ENCODE results near the gene SPCS2. TPM values are rescaled to one million over a fixed set of nuclear protein-coding genes. Genes with fewer than 3 reads are reported as not detected.

SPCS2 gene
- total RNA-seq (140 and 152 TPM in 2 replicates), polyA plus RNA-seq (82.8 and 88.9 TPM in 2 replicates), polyA minus RNA-seq (56.3 and 58.7 TPM in 2 replicates), Bru-seq, nascent RNA (percentile 94 among the genes with signal in this experiment), BruChase-seq, experiment 1, labeled RNA remaining after a 6-hour chase (percentile 91 among the genes with signal in this experiment), BruChase-seq, experiment 2, labeled RNA remaining after a 2-hour chase (percentile 90 among the genes with signal in this experiment)
- polyA plus RNA-seq (2011; cell fraction: cytosol; rRNA removed), result 87.1 and 95.7 TPM in 2 replicates
- 46.3 and 75.5 TPM in 2 replicates for polyA plus RNA-seq (2011; cell fraction: nucleus; rRNA removed)
- 118 and 131 TPM in 2 replicates for polyA plus RNA-seq (2012)
- polyA minus RNA-seq (2011; cell fraction: cytosol; rRNA and poly(A)+ RNA removed), result 45.9 TPM
- polyA minus RNA-seq (2011; cell fraction: nucleus; rRNA and poly(A)+ RNA removed), result 11.5 and 21.0 TPM in 2 replicates
- long read RNA-seq, transcript SPCS2-202 (4 exons, 772 nt), result major isoform, 26 of 74 reads
- long read RNA-seq, transcript SPCS2-207 (4 exons, 612 nt), result minor isoform, 18 of 74 reads
- long read RNA-seq, transcript SPCS2-201 (5 exons, 2,708 nt), result minor isoform, 5 of 74 reads
- long read RNA-seq, partial matches to known transcripts, result 1 of 74 reads
- long read RNA-seq, other reads (novel, unspliced or antisense), result 20 of 74 reads

DNA sequence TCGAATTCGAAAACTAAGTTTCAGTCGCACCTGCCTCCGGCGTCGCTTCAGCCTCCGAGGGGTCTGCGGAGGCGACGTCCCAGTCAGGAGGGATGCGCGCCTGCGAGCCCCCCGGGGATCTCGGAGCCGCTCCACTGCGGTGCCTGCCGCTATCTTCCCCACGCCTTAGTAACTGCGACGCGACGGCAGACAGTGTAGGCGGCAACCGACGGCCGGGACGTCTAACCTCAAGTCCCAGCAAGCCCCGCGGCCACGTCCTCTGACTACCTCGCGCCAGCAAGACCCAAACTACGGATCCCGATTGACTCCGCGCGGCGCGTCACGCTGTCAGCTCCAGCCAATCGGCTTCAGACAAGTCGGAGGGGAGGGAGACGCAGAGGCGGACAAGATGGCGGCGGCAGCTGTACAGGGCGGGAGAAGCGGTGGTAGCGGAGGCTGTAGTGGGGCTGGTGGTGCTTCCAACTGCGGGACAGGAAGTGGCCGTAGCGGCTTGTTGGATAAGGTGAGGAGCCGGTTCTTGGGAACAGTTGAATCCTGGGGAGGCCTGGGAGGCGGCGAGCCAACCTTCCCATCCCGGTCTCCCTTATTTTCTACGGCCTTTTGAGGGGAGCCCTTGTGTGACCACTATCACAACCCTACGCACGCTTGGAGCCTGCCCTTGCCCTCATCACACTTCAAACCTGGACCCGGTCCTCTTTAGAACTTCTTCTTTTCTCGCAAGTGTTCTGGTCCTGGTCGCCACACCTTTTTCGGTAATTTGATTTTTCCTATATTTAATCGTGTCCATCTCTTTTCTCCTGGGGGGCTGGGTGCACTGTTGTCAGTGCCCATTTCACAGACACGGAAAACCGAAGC, at the start of gene SPCS2, which contains the start of gene XRRA1:
TSS of gene SPCS2 (plus strand) at position 369 of the 855 bp plus-strand sequence. CDS start at position 389, 20 bp downstream.
TSS of gene XRRA1 (minus strand) at position 194 of the 855 bp plus-strand sequence. CDS start 8,213 bp downstream, outside the sequence.
- peak within 1 kb of the TSS; percentile 91 for H2AFZ ChIP-seq (ENCODE audit: low read depth, low read length)
- no peaks in the 10 kb centered on the region for H3K9me1 ChIP-seq (replicated peaks; ENCODE audit: control insufficient read depth, extremely low read depth, insufficient read depth, low read length)
- TF ChIP-seq FOS (IDR thresholded peaks at IDR 0.05; ENCODE audit: borderline replicate concordance, insufficient read depth, low read length) (no peak), GATA2 (IDR thresholded peaks at IDR 0.05; ENCODE audit: insufficient read depth, insufficient read length, low read depth, low read length) (no peak), POLR2AphosphoS5 (IDR thresholded peaks at IDR 0.05; ENCODE audit: insufficient read depth, low read depth, low read length) (peak; percentile 84), POLR2A (IDR thresholded peaks at IDR 0.05; ENCODE audit: low read depth, low read length) (peak; percentile 82)
- TF ChIP-seq, protein P1, sequence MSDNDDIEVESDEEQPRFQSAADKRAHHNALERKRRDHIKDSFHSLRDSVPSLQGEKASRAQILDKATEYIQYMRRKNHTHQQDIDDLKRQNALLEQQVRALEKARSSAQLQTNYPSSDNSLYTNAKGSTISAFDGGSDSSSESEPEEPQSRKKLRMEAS (IDR thresholded peaks at IDR 0.05; ENCODE audit: insufficient read depth, insufficient read length), result peak; percentile 62
- H3K4me1 ChIP-seq (ENCODE audit: control insufficient read depth, extremely low read depth, insufficient read depth, low read length), result peaks cover 12% of the 10 kb centered on the region
- ChIA-PET POLR2A (interaction anchor here (0.9 to 1.4 kb wide), 2 partner anchors 11 kb away, joined by 3 to 4 read pairs; no protein-coding TSS in a partner anchor), CTCF (interaction anchor here (0.6 to 1.4 kb wide), 7 partner anchors 11 to 299 kb away, joined by 3 to 7 read pairs (median 3); no protein-coding TSS in a partner anchor)
- peak; percentile 97 for FAIRE-seq
- intact Hi-C loops (cut with micrococcal nuclease) (loop anchor here (2.0 to 5.0 kb wide), 2 partner anchors 14 to 83 kb away; no protein-coding TSS in a partner anchor), dilution Hi-C loops (cut with MboI; ENCODE audit: extremely low pct_ligation_motif_present, low sequenced_read_pairs) (no loop called here)
- peak; percentile 99 for DNase-seq (ENCODE audit: low read depth, low spot score)
- H3K36me3 ChIP-seq (ENCODE audit: control insufficient read depth in 2 of 2, extremely low read depth in 1 of 2, insufficient read depth in 2 of 2, low read length in 2 of 2), result peaks cover 0 to 4% of the 10 kb centered on the region in 2 experiments
- no peaks in the 10 kb centered on the region for H3K9me3 ChIP-seq (replicated peaks; ENCODE audit: control insufficient read depth, insufficient read depth, low read length)
- peak within 1 kb of the TSS; percentile 92 for H3K4me2 ChIP-seq (ENCODE audit: insufficient read depth, low read length)
- H3K9ac ChIP-seq (replicated peaks; ENCODE audit: extremely low read depth, insufficient read depth, low read length), result peak within 1 kb of the TSS; percentile 91
- peak within 1 kb of the TSS; percentile 73 for H3K27ac ChIP-seq (ENCODE audit: insufficient read depth, low read depth, low read length)
- BruUV-seq (replicated peaks), result TSS peak; percentile 54
- H3K4me3 ChIP-seq (replicated peaks in 1 of 3; ENCODE audit: insufficient read depth in 1 of 3, low read depth in 1 of 3, low read length in 3 of 3), result peak within 1 kb of the TSS; percentile 55 to 95 (median 93)
- peaks cover under 1% of the 10 kb centered on the region for H4K20me1 ChIP-seq (replicated peaks; ENCODE audit: control insufficient read depth, extremely low read depth, insufficient read depth, low read length)
- no peaks in the 10 kb centered on the region for H3K27me3 ChIP-seq (ENCODE audit: control insufficient read depth in 2 of 2, insufficient read depth in 2 of 2, low read length in 2 of 2)
- peaks cover 50% of the 10 kb centered on the region for H3K79me2 ChIP-seq (ENCODE audit: control insufficient read depth, insufficient read depth, low read length)
